Heart left ventricle (tissue), 16 donors: Measurements from ENCODE around the gene PI4KB. TPM values are rescaled to one million over a fixed set of nuclear protein-coding genes. Genes with fewer than 3 reads are reported as not detected.
"Not testable (repeated sequence)": the region's sequence is repeated elsewhere in the genome, so short reads cannot be mapped to it uniquely, and the experiment has no call there.

ENCODE experiments used
- ATAC-seq, 4 donors: fragments of 200-7000 bp; cut with Tn5 transposase; one replicate each; pipeline ENCODE4 v1.9.1; 2020 to 2022; ENCODE audit warnings: moderate library complexity in 4 of 4, mild to moderate bottlenecking in 3 of 4, moderate number of reproducible peaks in 1 of 4
- DNase-seq, 5 donors: peaks; one replicate each; pipeline ENCODE4 v3.0.0-alpha.2; 2020
- H3K27ac ChIP-seq, 12 donors: fragments of 200-600 bp; sonication (generic) in 4 of 12; one replicate each; pipeline versions ENCODE4 v1.5.0 to v1.8.0; 2016 to 2022; ENCODE audit warnings: mild to moderate bottlenecking in 2 of 12
- H3K27me3 ChIP-seq, 9 donors: fragments of 200-600 bp; sonication (generic) in 2 of 9; one replicate each; pipeline versions ENCODE4 v1.5.1 to v1.8.0; 2016 to 2022; ENCODE audit warnings: mild to moderate bottlenecking in 3 of 9
- H3K36me3 ChIP-seq, 9 donors: fragments of 200-600 bp; sonication (generic) in 2 of 9; one replicate each; pipeline versions ENCODE4 v1.5.0 to v1.8.0; 2018 to 2022; ENCODE audit warnings: mild to moderate bottlenecking in 2 of 9
- H3K4me1 ChIP-seq, 12 donors: fragments of 200-600 bp; sonication (generic) in 4 of 12; one replicate each; pipeline versions ENCODE4 v1.5.0 to v1.8.0; 2016 to 2022; ENCODE audit warnings: mild to moderate bottlenecking in 3 of 12
- H3K4me3 ChIP-seq, 12 donors: fragments of 200-600 bp; sonication (generic) in 4 of 12; one replicate each; pipeline versions ENCODE4 v1.5.0 to v1.8.0; 2017 to 2022; ENCODE audit warnings: mild to moderate bottlenecking in 9 of 12, moderate library complexity in 4 of 12
- H3K9me3 ChIP-seq, 12 donors: fragments of 200-600 bp; sonication (generic) in 4 of 12; one replicate each; pipeline versions ENCODE4 v1.5.0 to v1.8.0; 2016 to 2022; ENCODE audit warnings: mild to moderate bottlenecking in 1 of 12
- CTCF ChIP-seq, 12 donors: fragments of 200-600 bp; sonication (generic) in 4 of 12; IDR thresholded peaks; one replicate each; pipeline versions ENCODE4 v1.5.0 to v1.8.0; 2018 to 2022; ENCODE audit warnings: antibody characterized with exemption in 12 of 12, mild to moderate bottlenecking in 5 of 12
- POLR2A ChIP-seq, 2 donors: fragments of 450-650 bp; IDR thresholded peaks; one replicate each; pipeline ENCODE4 v1.6.1; 2017; ENCODE audit warnings: antibody characterized with exemption in 2 of 2, mild to moderate bottlenecking in 2 of 2, moderate library complexity in 2 of 2
- WGBS, 4 donors: extraction: QIAGEN DNeasy Blood & Tissue Kit in 2 of 4; methylation state at CpG; one replicate each; pipeline versions ENCODE4 v1.1.5 to v1.1.7; 2013 to 2018; 5-methylcytosine and 5-hydroxymethylcytosine counted together
- intact Hi-C, 10 donors: fragments of 100-400 bp; cut with DNase I; formaldehyde crosslinking; loops; one replicate each; pipeline versions ENCODE4 v1.11.1 to v1.14.2; 2022
- polyA plus RNA-seq, 2 donors: library from polyadenylated mRNA; stranded (reverse); fragments of 200-250 nt; gene quantifications; one replicate each; pipeline ENCODE4 v1.2.3, GENCODE V29; 2013
- total RNA-seq, 9 donors: library from RNA; depleted of rRNA in 2 of 9; stranded (reverse); fragments of >200 nt in 2 of 9; fragmentation: NEBNext Ultra II Directional in 3 of 9; extraction: Animal tissue kit (Norgen Biotek cat#: 25700) in 3 of 9; gene quantifications; one replicate each; pipeline versions ENCODE4 v1.1.0 to v1.2.4, GENCODE V29; 2016 to 2023
- donor health status: ischemic (EF 13 %, LVEDD 7.1; RV severe dilation, severe dysfunction).
- donor health status: healthy with polysubstance abuse.
- donor health status: DM: no; HTN: yes; CAD: no.
- donor health status: DM: no; HTN: no; CAD: no.
- donor health status: ischemic (EF 25% LVEDD 6.9; RV normal size, moderate dysfunction).
- donor health status: ischemic (EF 25% LVEDD 5.7; RV mildly dilated, moderate dysfunction).
- donor health status: healthy.
- donor health status: DM: yes; HTN: yes; CAD: no.
- donor health status: ischemic (EF 35%, LVEDD 5.7; RV mildly dilated, moderate dysfunction).
- donor health status: nonischemic (EF 11% LVEDD 7.7; RV severe dilation, severe dysfunction).
- donor health status: DM: yes; HTN: yes; CAD: no.
- donor health status: PGD.
- donor health status: ischemic (EF 29% LVEDD 5.4; RV normal size, mild dysfunction).
- donor health status: nonischemic (EF 23%, LVEDD 6.1; RV moderate dilation, normal function).

Gene PI4KB
- total and polyA plus RNA-seq, 11 donors: 17.4 to 76.0 (median 41.4) TPM

- Histone ChIP-seq H3K27ac (peak overlapping the region; percentile 92 to 100 (median 98)), H3K9me3 (no peaks in the 10 kb centered on the region), H3K4me1 (peaks cover 0 to 44% (median 14%) of the 10 kb centered on the region in 12 donors), H3K27me3 (no peaks in the 10 kb centered on the region), H3K36me3 (peaks cover 0 to 17% (median 8%) of the 10 kb centered on the region in 9 donors), H3K4me3 (peak overlapping the region; percentile 71 to 98 (median 86))
- ATAC-seq: peak; percentile 81 to 89 (median 86)
- intact Hi-C loops: loop anchor here in 1 of 10 donors (1.0 to 5.0 kb wide), 3 partner anchors 27 to 66 kb away; partner anchors contain the start of genes PI4KB, PSMD4 and RFX5
- peak; percentile 96 to 98 (median 97) for DNase-seq
- 0% methylated on average over 35 to 48 of the region's 48 CpGs for WGBS, 4 donors
- TF ChIP-seq POLR2A (IDR thresholded peaks at IDR 0.05): peak in 1 of 2 donors; percentile 60
- TF ChIP-seq CTCF (IDR thresholded peaks at IDR 0.05): peak; percentile 24 to 65 (median 40)
Measured at GRCh38 chr1:151281225-151281968, 45.8 kb downstream of the PI4KB start.

GRCh38 chr1:151277249-151277648 lies 50.0 kb downstream of the PI4KB start:
- H3K27me3 ChIP-seq: no peaks in the 10 kb centered on the region
- peak overlapping the region in 1 of 12 donors; percentile 32 for H3K27ac ChIP-seq
- no peak overlapping the region for H3K4me3 ChIP-seq
- DNase-seq (no peak), ATAC-seq (no peak)
- H3K36me3 ChIP-seq: peaks cover 0 to 4% (median 0%) of the 10 kb centered on the region in 9 donors
- TF ChIP-seq POLR2A (IDR thresholded peaks at IDR 0.05): no peak
- no peak for TF ChIP-seq CTCF (IDR thresholded peaks at IDR 0.05)
- 63 to 73% (median 69%) methylated on average over 2 of the region's 2 CpGs for WGBS, 4 donors
- no peaks in the 10 kb centered on the region for H3K9me3 ChIP-seq
- intact Hi-C loops: no loop called here
- peaks cover 0 to 35% (median 3%) of the 10 kb centered on the region in 12 donors for H3K4me1 ChIP-seq

- intact Hi-C loops, H3K36me3 ChIP-seq, H3K27me3 ChIP-seq, H3K4me3 ChIP-seq, H3K27ac ChIP-seq, DNase-seq, ATAC-seq, H3K9me3 ChIP-seq: not testable (repeated sequence)
- H3K4me1 ChIP-seq: peaks cover 0 to 29% (median 4%) of the 10 kb centered on the region in 12 donors
- WGBS, 4 donors: 86 to 92% (median 88%) methylated on average over 5 of the region's 5 CpGs
Measured at GRCh38 chr1:151275341-151275740, 51.9 kb downstream of the PI4KB start.

GRCh38 chr1:151273924-151274466 lies 53.2 kb downstream of the PI4KB start:
- 62 to 80% (median 76%) methylated on average over 3 of the region's 3 CpGs for WGBS, 4 donors
- TF ChIP-seq CTCF (IDR thresholded peaks at IDR 0.05) (no peak), POLR2A (IDR thresholded peaks at IDR 0.05) (no peak)
- H3K4me3 ChIP-seq: no peak overlapping the region
- ATAC-seq (no peak), DNase-seq (no peak)
- no peaks in the 10 kb centered on the region for H3K27me3 ChIP-seq
- H3K36me3 ChIP-seq: peaks cover 0 to 15% (median 10%) of the 10 kb centered on the region in 9 donors
- intact Hi-C loops: no loop called here
- H3K4me1 ChIP-seq: peaks cover 0 to 29% (median 4%) of the 10 kb centered on the region in 12 donors
- no peak overlapping the region for H3K27ac ChIP-seq
- H3K9me3 ChIP-seq: no peaks in the 10 kb centered on the region
